ENCODE measurements around the gene PAMR1. TPM values are rescaled to one million over a fixed set of nuclear protein-coding genes. Genes with fewer than 3 reads are reported as not detected.
A peak's percentile ranks its signal among the peaks of the same experiment; 100 is the strongest.

PAMR1 gene
- total and polyA plus RNA-seq, 9 of the 15 experiments (the other 6 are each of a cell fraction or from before 2014, with no cell fraction given), result not detected

DNA sequence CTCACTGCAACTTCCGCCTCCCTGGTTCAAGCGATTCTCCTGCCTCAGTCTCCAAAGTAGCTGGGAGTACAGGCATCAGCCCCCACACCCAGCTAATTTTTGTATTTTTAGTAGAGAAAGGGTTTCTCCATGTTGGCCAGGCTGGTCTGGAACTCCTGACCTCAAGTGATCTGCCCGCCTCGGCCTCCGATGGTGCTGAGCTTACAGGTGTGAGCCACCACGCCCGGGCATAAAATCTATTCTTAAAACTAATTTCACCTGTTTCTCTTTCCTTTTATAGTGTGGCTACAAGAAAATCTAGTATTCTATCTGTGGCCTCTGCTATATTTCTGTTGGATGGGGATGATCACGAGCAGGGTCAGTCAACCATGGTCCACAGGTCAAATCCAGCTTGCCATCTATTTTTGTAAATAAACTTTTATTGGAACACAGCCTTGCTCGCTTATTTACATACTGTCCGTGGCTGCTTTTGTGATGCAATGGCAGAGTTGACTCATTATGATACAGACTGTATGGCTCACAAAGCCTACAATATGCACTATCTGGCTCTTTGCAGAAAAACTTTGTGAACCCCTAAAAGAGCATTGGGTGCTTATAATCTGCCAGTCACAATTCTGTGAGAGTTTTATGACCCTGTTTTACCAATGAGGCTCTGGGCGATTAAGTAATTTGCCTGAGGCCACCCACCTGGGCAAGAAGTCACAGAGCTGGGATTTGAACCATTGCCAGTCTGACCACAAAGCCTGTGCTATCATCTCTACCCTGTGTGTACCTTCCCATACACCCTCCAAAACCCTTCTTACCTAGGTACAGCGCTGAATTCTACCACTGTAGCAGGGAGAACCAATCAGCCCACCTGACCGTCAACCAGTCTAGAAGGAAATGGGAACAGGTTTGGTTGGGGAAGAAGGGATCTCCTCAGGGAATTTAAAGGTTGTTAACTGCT, 134.4 kb downstream of the PAMR1 start:
- peaks cover 0 to 19% of the 10 kb centered on the region in 2 experiments for H3K27me3 ChIP-seq (ENCODE audit: control insufficient read depth in 2 of 2, insufficient read depth in 2 of 2, low read length in 2 of 2)
- H3K27ac ChIP-seq (ENCODE audit: extremely low read depth, low read depth, low read length), result no peak overlapping the region
- H3K9ac ChIP-seq (ENCODE audit: insufficient read depth in 1 of 2, low read depth in 2 of 2, low read length in 2 of 2), result no peak overlapping the region
- ATAC-seq (no peak), DNase-seq (ENCODE audit: extremely low read depth in 1 of 4, low spot score in 3 of 4) (peak in 1 of 4 experiments; percentile 10), FAIRE-seq (no peak)
- H3K36me3 ChIP-seq (ENCODE audit: control insufficient read depth, insufficient read depth, low read length), result no peaks in the 10 kb centered on the region
- H3K9me1 ChIP-seq (ENCODE audit: control insufficient read depth, insufficient read depth, low read length), result no peaks in the 10 kb centered on the region
- H3K9me3 ChIP-seq (replicated peaks; ENCODE audit: control insufficient read depth, insufficient read depth, low read depth, low read length), result no peaks in the 10 kb centered on the region
- no peak overlapping the region for H3K4me3 ChIP-seq
- H3K79me2 ChIP-seq (ENCODE audit: control insufficient read depth, insufficient read depth, low read length), result no peaks in the 10 kb centered on the region
- H4K20me1 ChIP-seq (replicated peaks; ENCODE audit: control insufficient read depth, insufficient read depth, low read length), result no peaks in the 10 kb centered on the region
- no peak overlapping the region for H3K4me2 ChIP-seq (ENCODE audit: insufficient read depth, low read length)
- no peak overlapping the region for H2AFZ ChIP-seq (ENCODE audit: low read depth, low read length)
- in situ Hi-C loops (cut with MboI) (loop anchor here (5.0 kb wide), 1 partner anchor 464 kb away; no protein-coding TSS in a partner anchor), intact Hi-C loops (cut with micrococcal nuclease) (loop anchor here (1.0 to 5.0 kb wide), 6 partner anchors 84 to 879 kb away; partner anchors contain the start of gene ELF5)
- 8% methylated on average over 13 of the region's 13 CpGs for WGBS (ENCODE audit: insufficient coverage, low coverage, missing lambda C conversion rate)
- no TSS peak for BruUV-seq (replicated peaks)
- CTCF ChIA-PET (ENCODE audit: low intra/inter-chr PET ratio), result interaction anchor here (0.7 to 1.0 kb wide), 3 partner anchors 130 to 805 kb away, joined by 5 to 9 read pairs (median 7); no protein-coding TSS in a partner anchor
- H3K4me1 ChIP-seq (replicated peaks in 1 of 2; ENCODE audit: control insufficient read depth in 2 of 2, insufficient read depth in 2 of 2, low read length in 2 of 2), result no peaks in the 10 kb centered on the region
- POLR2A ChIA-PET, result interaction anchor here (0.7 kb wide), 2 partner anchors 38 to 733 kb away, joined by 3 read pairs; no protein-coding TSS in a partner anchor
- TF ChIP-seq, protein P1, sequence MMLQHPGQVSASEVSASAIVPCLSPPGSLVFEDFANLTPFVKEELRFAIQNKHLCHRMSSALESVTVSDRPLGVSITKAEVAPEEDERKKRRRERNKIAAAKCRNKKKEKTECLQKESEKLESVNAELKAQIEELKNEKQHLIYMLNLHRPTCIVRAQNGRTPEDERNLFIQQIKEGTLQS (IDR thresholded peaks at IDR 0.05), result peak; percentile 58; the same call in 1 of the 2 replicates
- TF ChIP-seq, protein P1 (CRISPR knock-in tag; conservative IDR thresholded peaks at IDR 0.05), result no peak
- TF ChIP-seq, protein P2, sequence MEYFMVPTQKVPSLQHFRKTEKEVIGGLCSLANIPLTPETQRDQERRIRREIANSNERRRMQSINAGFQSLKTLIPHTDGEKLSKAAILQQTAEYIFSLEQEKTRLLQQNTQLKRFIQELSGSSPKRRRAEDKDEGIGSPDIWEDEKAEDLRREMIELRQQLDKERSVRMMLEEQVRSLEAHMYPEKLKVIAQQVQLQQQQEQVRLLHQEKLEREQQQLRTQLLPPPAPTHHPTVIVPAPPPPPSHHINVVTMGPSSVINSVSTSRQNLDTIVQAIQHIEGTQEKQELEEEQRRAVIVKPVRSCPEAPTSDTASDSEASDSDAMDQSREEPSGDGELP (CRISPR knock-in tag; IDR thresholded peaks at IDR 0.05; ENCODE audit: borderline replicate concordance), result no peak
- TF ChIP-seq MYNN (IDR thresholded peaks at IDR 0.05) (no peak), MYNN (CRISPR knock-in tag; IDR thresholded peaks at IDR 0.05) (no peak), JUN (IDR thresholded peaks at IDR 0.05; ENCODE audit: borderline replicate concordance, low read depth, low read length) (0 out of 2 replicates have a peak, but pooled peaks have one; percentile 19), JUN (CRISPR knock-in tag; IDR thresholded peaks at IDR 0.05; ENCODE audit: borderline replicate concordance) (no peak), PRMT5 (CRISPR knock-in tag; IDR thresholded peaks at IDR 0.05) (no peak)
- TF ChIP-seq, protein P3, sequence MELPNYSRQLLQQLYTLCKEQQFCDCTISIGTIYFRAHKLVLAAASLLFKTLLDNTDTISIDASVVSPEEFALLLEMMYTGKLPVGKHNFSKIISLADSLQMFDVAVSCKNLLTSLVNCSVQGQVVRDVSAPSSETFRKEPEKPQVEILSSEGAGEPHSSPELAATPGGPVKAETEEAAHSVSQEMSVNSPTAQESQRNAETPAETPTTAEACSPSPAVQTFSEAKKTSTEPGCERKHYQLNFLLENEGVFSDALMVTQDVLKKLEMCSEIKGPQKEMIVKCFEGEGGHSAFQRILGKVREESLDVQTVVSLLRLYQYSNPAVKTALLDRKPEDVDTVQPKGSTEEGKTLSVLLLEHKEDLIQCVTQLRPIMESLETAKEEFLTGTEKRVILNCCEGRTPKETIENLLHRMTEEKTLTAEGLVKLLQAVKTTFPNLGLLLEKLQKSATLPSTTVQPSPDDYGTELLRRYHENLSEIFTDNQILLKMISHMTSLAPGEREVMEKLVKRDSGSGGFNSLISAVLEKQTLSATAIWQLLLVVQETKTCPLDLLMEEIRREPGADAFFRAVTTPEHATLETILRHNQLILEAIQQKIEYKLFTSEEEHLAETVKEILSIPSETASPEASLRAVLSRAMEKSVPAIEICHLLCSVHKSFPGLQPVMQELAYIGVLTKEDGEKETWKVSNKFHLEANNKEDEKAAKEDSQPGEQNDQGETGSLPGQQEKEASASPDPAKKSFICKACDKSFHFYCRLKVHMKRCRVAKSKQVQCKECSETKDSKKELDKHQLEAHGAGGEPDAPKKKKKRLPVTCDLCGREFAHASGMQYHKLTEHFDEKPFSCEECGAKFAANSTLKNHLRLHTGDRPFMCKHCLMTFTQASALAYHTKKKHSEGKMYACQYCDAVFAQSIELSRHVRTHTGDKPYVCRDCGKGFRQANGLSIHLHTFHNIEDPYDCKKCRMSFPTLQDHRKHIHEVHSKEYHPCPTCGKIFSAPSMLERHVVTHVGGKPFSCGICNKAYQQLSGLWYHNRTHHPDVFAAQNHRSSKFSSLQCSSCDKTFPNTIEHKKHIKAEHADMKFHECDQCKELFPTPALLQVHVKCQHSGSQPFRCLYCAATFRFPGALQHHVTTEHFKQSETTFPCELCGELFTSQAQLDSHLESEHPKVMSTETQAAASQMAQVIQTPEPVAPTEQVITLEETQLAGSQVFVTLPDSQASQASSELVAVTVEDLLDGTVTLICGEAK (IDR thresholded peaks at IDR 0.05), result peak; percentile 59
- TF ChIP-seq, protein P3 (CRISPR knock-in tag; IDR thresholded peaks at IDR 0.05), result no peak

All from K562 (cell line).